ENCODE results near the gene ACY1. TPM values are rescaled to one million over a fixed set of nuclear protein-coding genes. Genes with fewer than 3 reads are reported as not detected.

ACY1 gene
- total RNA-seq, 2 experiments from 2014 or later = 4.9 TPM

DNA sequence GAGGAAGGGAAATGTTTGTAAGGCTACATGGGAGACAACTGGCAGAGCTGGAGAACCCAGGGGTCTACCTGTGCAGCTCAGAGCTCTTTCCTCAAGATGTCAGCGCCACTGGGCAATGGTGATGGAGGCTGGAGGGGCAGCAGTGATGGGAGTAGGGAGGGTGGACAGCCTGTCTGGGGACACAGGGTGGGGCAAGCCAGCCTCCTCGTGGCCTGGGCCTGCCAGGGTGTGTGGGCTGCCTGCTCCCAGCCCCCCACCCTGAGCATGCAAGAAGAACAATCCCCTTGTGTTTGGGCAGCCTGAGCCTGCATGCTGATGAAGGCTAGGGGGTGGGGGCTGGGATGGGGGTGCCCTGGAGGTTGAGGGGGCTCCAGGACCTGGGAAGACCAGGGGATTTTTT is 17.3 kb upstream of the ACY1 start:
- no peaks in the 10 kb centered on the region for H3K36me3 ChIP-seq (ENCODE audit: insufficient read depth, low read length)
- H3K4me3 ChIP-seq (ENCODE audit: low read length) = no peak overlapping the region
- ChIA-PET CTCF (interaction anchor here (1.0 kb wide), 1 partner anchor 17 kb away, joined by 3 read pairs; no protein-coding TSS in a partner anchor), POLR2A (interaction anchor here (0.7 to 4.2 kb wide), 4 partner anchors 8 to 189 kb away, joined by 3 to 24 read pairs (median 9); partner anchors contain the start of genes ABHD14B, ACY1, PARP3 and POC1A)
- intact Hi-C loops (cut with DNase I, micrococcal nuclease) = no loop called here
- peaks cover 36% of the 10 kb centered on the region for H3K4me1 Mint-ChIP-seq (ENCODE audit: low read depth)
- H3K36me3 Mint-ChIP-seq (ENCODE audit: low read depth) = no peaks in the 10 kb centered on the region
- H3K27me3 Mint-ChIP-seq = no peaks in the 10 kb centered on the region
- peak overlapping the region; percentile 87 for H3K4me3 Mint-ChIP-seq
- H3K4me1 ChIP-seq (ENCODE audit: insufficient read depth, low read length) = peaks cover 26% of the 10 kb centered on the region
- ATAC-seq (ENCODE audit: poor library complexity) (no peak), DNase-seq (no peak)
- H3K9me3 ChIP-seq (ENCODE audit: control insufficient read depth in 1 of 2, insufficient read depth in 1 of 2, low read length in 2 of 2) = no peaks in the 10 kb centered on the region
- peaks cover 0 to 2% of the 10 kb centered on the region in 2 experiments for H3K27me3 ChIP-seq (ENCODE audit: control insufficient read depth in 1 of 2, insufficient read depth in 2 of 2, low read length in 2 of 2)
- H3K9me3 Mint-ChIP-seq = no peaks in the 10 kb centered on the region
- no peak for TF ChIP-seq CTCF (IDR thresholded peaks at IDR 0.05)
- no peak overlapping the region for H3K27ac ChIP-seq (ENCODE audit: low read depth in 1 of 2, low read length in 2 of 2)
- H3K27ac Mint-ChIP-seq = peak overlapping the region; percentile 62

DNA sequence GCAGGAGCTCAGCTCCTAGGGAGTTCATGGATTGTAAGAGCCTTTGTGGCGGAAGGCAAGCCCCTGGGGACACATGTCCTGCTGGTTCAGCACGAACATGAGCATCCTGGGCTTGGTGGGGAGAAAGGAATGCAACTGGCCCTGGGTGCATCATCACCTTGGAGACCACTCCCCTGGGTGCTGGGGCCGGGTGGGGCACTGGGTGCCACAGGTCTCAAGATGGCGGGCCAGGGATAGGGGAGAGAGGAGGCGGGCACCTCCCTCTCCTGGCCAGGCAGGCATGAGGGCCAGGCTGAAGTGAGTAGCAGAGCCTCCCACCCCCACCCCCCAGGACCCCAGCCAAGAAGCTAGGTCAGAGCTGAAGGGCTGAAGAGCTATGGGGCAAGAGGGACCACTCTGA is 16.8 kb upstream of the ACY1 start:
- no peaks in the 10 kb centered on the region for H3K27me3 Mint-ChIP-seq
- no peak for DNase-seq
- intact Hi-C loops (cut with DNase I, micrococcal nuclease) = no loop called here
- peak overlapping the region; percentile 62 for H3K27ac Mint-ChIP-seq
- H3K36me3 ChIP-seq (ENCODE audit: insufficient read depth, low read length) = no peaks in the 10 kb centered on the region
- peaks cover 40% of the 10 kb centered on the region for H3K4me1 Mint-ChIP-seq (ENCODE audit: low read depth)
- H3K4me1 ChIP-seq (ENCODE audit: insufficient read depth, low read length) = peaks cover 26% of the 10 kb centered on the region
- no peak for ATAC-seq (ENCODE audit: poor library complexity)
- no peak for TF ChIP-seq CTCF (IDR thresholded peaks at IDR 0.05)
- H3K4me3 ChIP-seq (ENCODE audit: low read length) = peak overlapping the region; percentile 65
- ChIA-PET CTCF (interaction anchor here (1.0 kb wide), 1 partner anchor 16 kb away, joined by 3 read pairs; no protein-coding TSS in a partner anchor), POLR2A (interaction anchor here (1.6 to 4.2 kb wide), 3 partner anchors 16 to 188 kb away, joined by 5 to 24 read pairs (median 13); partner anchors contain the start of genes ACY1, PARP3, POC1A and RRP9)
- peaks cover 0 to 2% of the 10 kb centered on the region in 2 experiments for H3K27me3 ChIP-seq (ENCODE audit: control insufficient read depth in 1 of 2, insufficient read depth in 2 of 2, low read length in 2 of 2)
- H3K9me3 ChIP-seq (ENCODE audit: control insufficient read depth in 1 of 2, insufficient read depth in 1 of 2, low read length in 2 of 2) = no peaks in the 10 kb centered on the region
- H3K36me3 Mint-ChIP-seq (ENCODE audit: low read depth) = no peaks in the 10 kb centered on the region
- no peak overlapping the region for H3K27ac ChIP-seq (ENCODE audit: low read depth in 1 of 2, low read length in 2 of 2)
- H3K9me3 Mint-ChIP-seq = no peaks in the 10 kb centered on the region
- peak overlapping the region; percentile 87 for H3K4me3 Mint-ChIP-seq

- POLR2A ChIA-PET = interaction anchor here (1.5 to 4.2 kb wide), 4 partner anchors 10 to 188 kb away, joined by 3 to 24 read pairs (median 9); partner anchors contain the start of genes ACY1, PARP3, POC1A and RRP9
Observed at GRCh38 chr3:51966922-51967383, 16.4 kb upstream of the ACY1 start.

More at GRCh38 chr3:51966922-51967383, 16.4 kb upstream of the ACY1 start:
- CTCF ChIA-PET = interaction anchor here (1.0 kb wide), 1 partner anchor 16 kb away, joined by 3 read pairs; no protein-coding TSS in a partner anchor
- no peak for TF ChIP-seq CTCF (IDR thresholded peaks at IDR 0.05)
- DNase-seq = peak in 1 of 14 experiments; percentile 27
- Histone ChIP-seq H3K9me3 (ENCODE audit: control insufficient read depth in 1 of 2, insufficient read depth in 1 of 2, low read length in 2 of 2) (no peaks in the 10 kb centered on the region), H3K4me1 (ENCODE audit: insufficient read depth, low read length) (peaks cover 29% of the 10 kb centered on the region), H3K4me3 (ENCODE audit: low read length) (peak overlapping the region; percentile 65), H3K27me3 (ENCODE audit: control insufficient read depth in 1 of 2, insufficient read depth in 2 of 2, low read length in 2 of 2) (peaks cover 0 to 2% of the 10 kb centered on the region in 2 experiments), H3K27ac (ENCODE audit: low read depth in 1 of 2, low read length in 2 of 2) (no peak overlapping the region), H3K36me3 (ENCODE audit: insufficient read depth, low read length) (no peaks in the 10 kb centered on the region)
- ATAC-seq (ENCODE audit: poor library complexity) = peak; percentile 56
- Mint-ChIP-seq H3K4me1 (ENCODE audit: low read depth) (peaks cover 40% of the 10 kb centered on the region), H3K4me3 (peak overlapping the region; percentile 87), H3K27ac (peak overlapping the region; percentile 62), H3K27me3 (no peaks in the 10 kb centered on the region), H3K9me3 (no peaks in the 10 kb centered on the region), H3K36me3 (ENCODE audit: low read depth) (no peaks in the 10 kb centered on the region)
- intact Hi-C loops (cut with DNase I, micrococcal nuclease) = no loop called here
